Thyroid gland (tissue), 4 donors: Measurements from ENCODE around the gene GCNT2. TPM values are rescaled to one million over a fixed set of nuclear protein-coding genes. Genes with fewer than 3 reads are reported as not detected.

Experiments
- DNase-seq, 2 donors: peaks; one replicate each; pipeline ENCODE4 v3.0.0-alpha.2; 2019
- H3K27ac ChIP-seq, 3 donors: fragments of 200-600 bp; sonication (generic); 1 replicate in 2 of 3; 2 replicates in 1 of 3; pipeline ENCODE4 v1.5.1; 2016 to 2019; ENCODE audit warnings: mild to moderate bottlenecking in 1 of 3, moderate library complexity in 1 of 3
- H3K27me3 ChIP-seq: fragments of 200-600 bp; sonication (generic); one replicate; pipeline ENCODE4 v1.5.1; 2019
- H3K36me3 ChIP-seq, 2 donors: fragments of 200-600 bp; sonication (generic); one replicate each; pipeline ENCODE4 v1.5.1; 2016 to 2019
- H3K4me1 ChIP-seq, 2 donors: fragments of 200-600 bp; sonication (generic); one replicate each; pipeline ENCODE4 v1.5.1; 2017 to 2019
- H3K4me3 ChIP-seq, 3 donors: fragments of 200-600 bp; sonication (generic); replicated peaks in 1 of 3; 1 replicate in 2 of 3; 2 replicates in 1 of 3; pipeline ENCODE4 v1.5.1; 2016; ENCODE audit warnings: mild to moderate bottlenecking in 1 of 3
- H3K9me3 ChIP-seq: fragments of 200-600 bp; sonication (generic); one replicate; pipeline ENCODE4 v1.5.1; 2017
- CTCF ChIP-seq, 6 experiments: fragments of 200-600 bp in 3 of 6; fragments of 450-650 bp in 3 of 6; sonication (generic) in 3 of 6; IDR thresholded peaks; one replicate each; pipeline ENCODE4 v1.5.1; 2016 to 2019; ENCODE audit warnings: antibody characterized with exemption in 6 of 6, mild to moderate bottlenecking in 2 of 6, inconsistent platforms in 1 of 6, moderate library complexity in 1 of 6
- POLR2A ChIP-seq, 2 donors: fragments of 450-650 bp; IDR thresholded peaks; one replicate each; pipeline ENCODE4 v1.6.1; 2017; ENCODE audit warnings: antibody characterized with exemption in 2 of 2, mild to moderate bottlenecking in 2 of 2, moderate library complexity in 1 of 2
- whole genome bisulfite sequencing, 2 donors: methylation state at CpG; one replicate each; pipeline ENCODE4 v1.1.5; 2017; 5-methylcytosine and 5-hydroxymethylcytosine counted together
- intact Hi-C: fragments of 100-400 bp; cut with DNase I; formaldehyde crosslinking; loops from one replicate; pipeline ENCODE4 v1.15.1; 2023
- total RNA-seq, 4 donors: library from RNA; depleted of rRNA; stranded (reverse); fragments of >200 nt; gene quantifications; one replicate each; pipeline ENCODE4 v1.2.3, GENCODE V29; 2016

GCNT2 gene
- total RNA-seq, 4 donors from 2014 or later = 4.0 to 9.8 (median 8.0) TPM

DNA sequence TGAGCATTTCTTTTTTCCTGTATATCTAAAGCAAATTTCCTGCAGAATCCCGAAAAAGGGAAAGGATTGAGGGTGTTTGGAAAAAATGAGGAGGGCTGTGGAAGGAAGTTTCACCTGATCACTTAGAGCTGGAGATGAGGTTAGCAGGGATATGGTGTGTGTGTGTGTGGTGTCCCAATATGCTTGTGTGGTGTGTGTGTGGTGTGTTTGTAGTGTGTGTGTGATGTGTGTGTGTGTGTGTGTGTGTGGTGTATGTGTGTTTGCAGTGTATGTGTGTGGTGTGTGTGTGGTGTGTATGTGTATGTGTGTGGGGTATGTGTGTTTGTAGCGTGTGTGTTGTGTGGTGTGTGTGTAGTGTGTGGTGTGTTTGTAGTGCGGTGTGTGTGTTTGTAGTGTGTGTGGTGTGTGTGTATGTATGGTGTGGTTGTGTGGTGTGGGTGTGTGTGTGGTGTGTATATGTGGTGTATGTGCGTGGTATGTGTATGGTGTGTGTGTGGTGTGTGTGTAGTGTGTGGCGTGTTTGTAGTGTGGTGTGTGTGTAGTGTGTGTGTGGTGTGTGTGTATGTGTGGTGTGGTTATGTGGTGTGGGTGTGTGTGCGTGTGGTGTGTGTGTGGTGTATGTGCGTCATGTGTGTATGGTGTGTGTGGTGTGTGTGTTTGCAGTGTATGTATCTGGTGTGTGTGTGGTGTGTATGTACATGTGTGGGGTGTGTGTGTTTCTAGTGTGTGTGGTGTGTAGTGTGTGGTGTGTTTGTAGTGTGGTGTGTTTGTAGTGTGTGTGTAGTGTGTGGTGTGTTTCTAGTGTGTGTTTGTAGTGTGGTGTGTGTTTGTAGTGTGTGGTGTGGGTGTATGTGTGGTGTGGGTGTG lies 67.6 kb downstream of the GCNT2 start:
- H3K4me3 ChIP-seq = no peak overlapping the region
- intact Hi-C loops = no loop called here
- no peak overlapping the region for H3K27ac ChIP-seq
- no peaks in the 10 kb centered on the region for H3K27me3 ChIP-seq
- no peaks in the 10 kb centered on the region for H3K9me3 ChIP-seq
- DNase-seq = no peak
- H3K36me3 ChIP-seq = no peaks in the 10 kb centered on the region
- peaks cover 10% of the 10 kb centered on the region in 2 donors for H3K4me1 ChIP-seq
- TF ChIP-seq CTCF (IDR thresholded peaks at IDR 0.05) = no peak
- TF ChIP-seq POLR2A (IDR thresholded peaks at IDR 0.05) = no peak
- 75 to 87% methylated on average over 7 of the region's 7 CpGs for WGBS, 2 donors

DNA sequence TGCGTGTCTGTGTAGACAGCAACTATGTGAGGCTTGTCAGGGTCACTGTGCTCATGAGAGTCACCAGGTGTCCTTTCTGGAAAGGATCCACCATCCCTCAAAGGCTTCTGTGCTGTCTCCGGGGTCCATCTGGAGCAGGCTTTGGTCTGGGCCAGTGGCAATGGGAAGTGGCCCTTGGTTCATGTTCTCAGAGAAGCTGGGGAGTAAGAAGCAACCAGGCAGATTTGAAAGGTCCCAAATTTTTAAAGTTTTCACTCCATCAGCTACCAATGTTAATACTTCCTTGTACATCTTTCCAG lies 68.2 kb downstream of the GCNT2 start:
- 86% methylated on average over 2 of the region's 2 CpGs for WGBS, 2 donors
- intact Hi-C loops = no loop called here
- H3K27me3 ChIP-seq = no peaks in the 10 kb centered on the region
- H3K4me3 ChIP-seq = no peak overlapping the region
- H3K36me3 ChIP-seq = no peaks in the 10 kb centered on the region
- DNase-seq = no peak
- no peaks in the 10 kb centered on the region for H3K9me3 ChIP-seq
- TF ChIP-seq CTCF (IDR thresholded peaks at IDR 0.05) = no peak
- no peak for TF ChIP-seq POLR2A (IDR thresholded peaks at IDR 0.05)
- peaks cover 8 to 9% of the 10 kb centered on the region in 2 donors for H3K4me1 ChIP-seq
- no peak overlapping the region for H3K27ac ChIP-seq

DNA sequence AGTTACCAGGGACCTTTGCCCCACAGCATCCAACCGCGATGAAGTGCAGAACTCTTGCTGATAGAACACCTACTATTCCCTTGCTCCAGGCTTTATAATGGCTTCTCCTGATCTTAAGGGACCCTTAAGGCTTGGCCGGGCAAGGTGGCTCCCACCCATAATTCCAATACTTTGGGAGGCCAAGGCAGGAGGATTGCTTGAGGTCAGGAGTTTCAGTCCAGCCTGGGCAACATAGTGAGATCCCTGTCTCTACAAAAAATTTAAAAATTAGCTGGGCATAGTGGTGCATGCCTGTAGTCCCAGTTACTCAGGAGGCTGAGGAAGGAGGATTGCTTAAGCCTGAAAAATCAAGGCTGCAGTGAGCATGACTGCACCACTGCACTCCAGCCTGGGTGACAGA lies 68.8 kb downstream of the GCNT2 start:
- 99 to 100% methylated on average over 3 of the region's 3 CpGs for WGBS, 2 donors
- TF ChIP-seq CTCF (IDR thresholded peaks at IDR 0.05) = no peak
- no peak for TF ChIP-seq POLR2A (IDR thresholded peaks at IDR 0.05)
- intact Hi-C loops = no loop called here
- Histone ChIP-seq H3K27me3 (no peaks in the 10 kb centered on the region), H3K4me1 (peaks cover 8 to 9% of the 10 kb centered on the region in 2 donors), H3K4me3 (no peak overlapping the region), H3K27ac (no peak overlapping the region), H3K36me3 (no peaks in the 10 kb centered on the region), H3K9me3 (no peaks in the 10 kb centered on the region)
- no peak for DNase-seq

GRCh38 chr6:10591422-10592160 lies 70.4 kb downstream of the GCNT2 start:
- H3K9me3 ChIP-seq = no peaks in the 10 kb centered on the region
- DNase-seq = no peak
- no peaks in the 10 kb centered on the region for H3K36me3 ChIP-seq
- no peaks in the 10 kb centered on the region for H3K27me3 ChIP-seq
- peaks cover 8 to 9% of the 10 kb centered on the region in 2 donors for H3K4me1 ChIP-seq
- no peak overlapping the region for H3K4me3 ChIP-seq
- no peak overlapping the region for H3K27ac ChIP-seq
- no peak for TF ChIP-seq POLR2A (IDR thresholded peaks at IDR 0.05)
- TF ChIP-seq CTCF (IDR thresholded peaks at IDR 0.05) = no peak
- 84% methylated on average over 14 of the region's 14 CpGs for WGBS, 2 donors
- intact Hi-C loops = no loop called here
